GM18858 (cell line): Measurements from ENCODE around the gene SPTBN5.

Experiments used
- ATAC-seq: cut with Tn5 transposase; IDR thresholded peaks from one replicate; pipeline ENCODE4 v1.9.1; 2021; ENCODE audit not compliant: unreplicated experiment

SPTBN5 gene

DNA sequence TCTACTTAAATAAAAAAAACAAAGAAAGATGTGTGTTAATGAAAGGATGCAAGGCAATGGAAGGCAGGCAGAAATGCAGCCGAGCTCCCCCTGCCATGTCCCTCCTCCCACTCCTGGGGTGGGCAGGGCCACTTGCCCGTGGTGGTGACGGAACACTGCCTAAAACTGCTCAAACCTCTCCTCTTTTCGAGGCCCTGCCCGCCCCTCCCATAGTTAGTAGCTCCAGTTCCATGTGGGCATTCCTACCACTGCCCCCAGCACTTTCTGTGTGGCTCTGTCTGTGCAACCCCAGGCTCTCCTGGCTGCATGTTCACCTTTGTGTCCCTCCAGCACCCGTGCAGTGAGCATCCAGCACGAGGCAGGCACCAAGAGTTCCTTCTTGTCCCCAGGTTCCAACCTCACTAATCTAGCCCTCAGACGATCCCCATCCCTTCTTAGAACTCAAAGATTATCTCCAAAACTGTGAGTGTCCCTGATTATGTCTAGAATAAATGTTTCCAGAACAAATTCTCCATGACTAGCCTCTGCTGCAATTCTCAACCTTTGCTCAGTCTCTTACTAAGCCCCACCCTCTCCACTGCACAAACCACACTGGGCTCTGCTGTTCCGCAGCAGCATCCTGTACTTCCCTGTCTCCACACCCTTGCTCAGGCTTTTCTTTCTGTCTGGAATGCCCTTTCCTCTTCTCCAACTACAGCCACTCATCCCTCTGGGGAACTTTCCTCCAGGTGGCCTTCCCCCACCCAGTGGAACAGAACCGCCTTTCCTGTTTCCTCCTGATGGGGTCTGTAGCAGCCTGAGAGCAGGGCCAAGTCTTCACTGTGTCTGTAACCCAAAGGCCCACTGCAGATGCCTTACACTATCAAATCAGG is 32.6 kb upstream of the SPTBN5 start:
- no peak for ATAC-seq

DNA sequence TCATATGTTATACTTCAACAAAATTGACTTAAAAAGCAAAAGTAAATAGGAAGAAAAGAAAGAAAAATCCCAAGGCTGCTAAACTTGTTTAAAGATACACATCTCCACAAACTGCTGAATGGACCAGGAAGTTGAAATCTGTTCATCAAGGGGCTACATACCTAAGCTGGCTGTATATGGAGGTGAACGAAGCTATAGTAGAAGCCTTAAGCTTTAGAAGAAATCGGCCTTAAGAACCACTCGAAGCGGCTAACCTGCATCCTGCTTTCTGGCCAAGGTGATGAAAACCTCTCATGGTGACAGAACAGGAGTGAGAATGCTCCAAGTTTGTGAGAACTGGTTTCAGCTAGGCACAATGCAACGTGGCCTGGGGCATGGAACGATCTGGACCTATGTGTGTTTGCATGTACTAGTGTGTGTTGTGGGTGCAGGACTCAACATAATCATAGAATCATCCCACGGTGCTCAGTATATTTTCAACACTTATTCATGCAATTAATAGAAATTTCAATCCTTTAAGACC is 31.3 kb upstream of the SPTBN5 start:
- no peak for ATAC-seq

DNA sequence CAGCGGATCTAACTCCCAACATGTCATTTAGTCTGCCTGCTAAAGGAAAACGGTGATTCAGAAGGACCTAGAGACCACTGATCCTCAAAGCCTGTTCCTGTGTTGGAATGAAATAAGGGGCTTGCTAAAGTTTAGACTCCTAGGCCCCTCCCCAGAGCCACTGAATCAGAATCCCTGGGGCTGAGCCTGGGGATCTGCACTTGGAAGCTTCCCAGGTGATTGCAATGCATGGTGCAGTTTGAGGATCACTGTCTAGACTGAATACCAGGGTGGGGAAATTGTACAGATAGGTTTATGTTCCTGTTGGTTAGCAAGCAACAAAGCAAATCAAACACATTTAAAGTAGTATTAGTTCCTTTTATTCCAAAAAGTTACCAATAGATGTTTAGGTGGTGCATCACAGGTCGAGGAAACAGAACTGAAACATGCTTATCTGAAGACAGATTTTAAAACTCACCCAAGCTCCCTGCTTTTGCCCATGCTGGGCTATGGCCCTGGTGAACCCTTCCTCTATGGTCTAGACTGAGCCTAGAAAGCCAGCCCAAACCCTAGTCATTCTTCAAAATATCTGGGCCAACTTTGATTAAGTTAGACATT is 29.6 kb upstream of the SPTBN5 start:
- no peak for ATAC-seq

DNA sequence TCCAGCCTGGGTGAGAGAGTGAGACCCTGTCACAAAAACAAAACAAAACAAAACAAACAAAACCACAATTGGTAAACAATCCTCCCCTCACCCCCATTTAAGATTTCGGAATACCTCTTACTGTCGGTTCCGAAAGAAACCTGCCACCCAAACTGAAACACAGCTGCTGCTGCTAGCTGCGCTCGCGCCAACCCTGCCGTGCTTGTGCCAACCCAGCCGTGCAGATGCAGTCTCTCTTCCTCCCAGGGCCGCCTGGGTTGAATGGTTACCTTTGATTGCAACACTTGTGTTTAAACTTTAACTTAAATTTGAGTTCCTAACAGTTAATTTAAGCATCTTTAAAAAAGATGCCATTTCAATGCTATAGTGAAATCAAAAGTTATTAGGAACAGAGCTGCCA is 28.5 kb upstream of the SPTBN5 start:
- ATAC-seq = no peak

DNA sequence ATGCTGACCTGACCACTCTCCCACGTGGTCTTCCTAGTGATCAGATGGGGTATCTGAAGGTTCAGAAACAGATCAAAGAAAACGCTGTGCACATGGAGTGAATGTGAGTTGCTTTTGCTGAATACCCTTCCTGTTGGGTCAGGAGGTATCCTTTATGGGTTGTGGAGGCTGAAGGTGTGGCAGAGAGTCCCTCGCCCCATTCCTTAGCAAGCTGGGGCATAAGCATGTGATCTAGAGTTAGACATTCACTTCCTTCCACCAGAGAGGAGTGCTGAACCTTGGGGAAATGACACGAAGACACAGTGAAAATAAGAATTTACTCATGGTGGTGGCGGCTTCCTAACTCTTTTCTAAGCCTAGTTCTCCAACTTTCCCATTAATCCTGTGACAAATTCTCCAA is 27.8 kb upstream of the SPTBN5 start:
- no peak for ATAC-seq

DNA sequence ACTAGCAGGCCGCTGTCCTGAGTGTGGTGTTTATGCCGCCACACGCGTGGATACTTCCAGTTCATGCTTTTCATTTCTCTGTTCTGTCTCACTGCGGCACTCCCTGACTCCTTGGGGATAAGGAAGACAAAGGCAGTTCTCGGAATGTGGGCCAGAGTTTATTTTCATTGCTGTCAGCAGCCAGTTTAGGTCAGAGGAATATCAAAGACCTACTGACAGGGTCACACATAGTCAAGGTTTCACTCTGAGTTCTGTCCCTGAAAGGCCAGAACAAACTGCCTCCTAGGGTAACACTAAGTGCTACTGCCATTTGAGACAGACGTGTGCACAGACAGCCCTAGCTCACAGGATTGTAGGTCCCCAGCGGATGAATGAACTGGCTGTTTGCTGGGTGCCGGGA is 27.3 kb upstream of the SPTBN5 start:
- no peak for ATAC-seq

DNA sequence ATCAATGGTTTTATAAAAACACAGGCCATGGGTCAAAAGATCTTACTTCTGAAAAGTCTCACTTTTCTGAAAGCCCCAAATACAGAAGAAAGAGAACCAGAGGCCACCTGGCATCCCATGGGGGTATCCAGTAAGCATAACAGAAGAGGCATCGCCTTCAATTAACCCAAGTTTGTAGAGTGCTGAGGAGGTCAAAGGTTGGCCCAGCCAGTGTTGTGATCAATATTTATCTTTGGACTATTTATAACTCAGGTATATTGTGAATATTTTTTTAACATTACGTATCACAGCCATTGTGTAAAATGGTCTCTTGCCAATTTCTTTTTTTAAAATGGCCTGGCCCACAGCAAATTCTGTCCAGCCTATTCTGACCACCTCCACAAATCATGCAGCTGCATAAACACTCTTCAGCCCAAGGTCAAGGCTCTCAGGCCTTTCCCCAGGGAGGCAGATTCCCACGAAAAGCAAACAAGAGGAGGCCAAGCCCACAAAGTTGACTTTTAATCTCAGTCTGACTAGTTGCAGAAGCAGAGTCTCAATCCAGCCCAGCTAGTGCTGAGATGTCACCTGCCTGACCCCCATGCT is 26.2 kb upstream of the SPTBN5 start:
- ATAC-seq = no peak

DNA sequence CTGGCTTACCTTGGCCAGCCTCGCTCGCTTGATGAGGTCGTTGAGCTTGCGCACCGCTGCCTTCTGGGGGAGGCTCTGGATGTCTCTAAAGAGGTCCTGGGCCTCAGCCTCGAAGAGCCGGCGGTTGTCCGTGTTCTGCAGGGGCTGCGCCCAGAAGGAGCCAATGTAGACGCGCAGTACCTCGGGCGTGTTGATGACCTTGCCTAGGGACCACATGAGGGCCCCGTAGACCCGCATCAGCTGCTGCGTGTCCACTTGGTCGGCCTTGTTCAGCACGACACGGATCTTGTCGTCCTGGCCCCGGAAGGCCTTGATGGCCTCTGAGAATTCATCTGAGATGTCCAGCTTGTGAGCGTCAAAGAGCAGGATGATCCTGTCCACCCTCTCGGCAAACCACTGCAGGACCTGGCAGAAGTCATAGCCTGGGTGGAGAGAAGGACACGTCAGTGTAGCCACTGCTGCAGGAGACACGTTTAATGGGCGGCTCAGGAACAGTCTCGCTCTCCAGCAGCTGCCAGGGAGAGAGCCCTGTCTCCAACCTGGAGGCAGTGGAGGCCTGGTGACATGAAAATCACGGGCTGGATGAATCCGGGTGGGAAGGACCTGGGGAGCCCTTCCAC is 25.5 kb upstream of the SPTBN5 start:
- ATAC-seq = no peak

DNA sequence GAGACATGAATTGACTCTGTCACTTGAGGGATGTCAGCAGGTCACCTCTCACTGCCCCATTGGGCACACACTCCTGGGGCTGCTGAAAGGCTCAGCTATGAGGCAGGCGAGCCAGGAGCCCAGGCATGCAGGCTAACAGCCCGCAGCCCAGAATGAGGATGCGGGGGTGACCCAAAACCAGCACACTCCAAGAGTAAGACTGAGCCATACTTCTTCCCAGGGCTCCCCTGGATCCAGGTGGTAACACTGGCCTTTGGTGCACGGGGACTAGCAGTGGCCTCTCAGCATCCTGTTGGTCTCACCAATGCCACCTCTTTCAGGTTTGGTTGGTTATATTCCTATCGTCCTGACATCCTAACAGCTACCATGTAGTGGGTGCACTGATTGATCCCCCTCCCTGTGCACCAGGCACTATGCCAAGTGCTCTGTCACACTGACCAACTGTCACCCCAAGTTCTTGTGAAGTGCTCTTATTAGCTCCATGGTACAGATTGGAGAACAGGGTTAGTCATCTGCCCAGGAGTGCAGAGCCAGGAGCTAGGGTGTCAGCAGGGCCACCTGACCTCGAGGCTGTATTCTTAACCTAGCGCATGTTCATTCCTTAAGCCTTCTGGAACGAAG is 24.8 kb upstream of the SPTBN5 start:
- ATAC-seq = no peak

DNA sequence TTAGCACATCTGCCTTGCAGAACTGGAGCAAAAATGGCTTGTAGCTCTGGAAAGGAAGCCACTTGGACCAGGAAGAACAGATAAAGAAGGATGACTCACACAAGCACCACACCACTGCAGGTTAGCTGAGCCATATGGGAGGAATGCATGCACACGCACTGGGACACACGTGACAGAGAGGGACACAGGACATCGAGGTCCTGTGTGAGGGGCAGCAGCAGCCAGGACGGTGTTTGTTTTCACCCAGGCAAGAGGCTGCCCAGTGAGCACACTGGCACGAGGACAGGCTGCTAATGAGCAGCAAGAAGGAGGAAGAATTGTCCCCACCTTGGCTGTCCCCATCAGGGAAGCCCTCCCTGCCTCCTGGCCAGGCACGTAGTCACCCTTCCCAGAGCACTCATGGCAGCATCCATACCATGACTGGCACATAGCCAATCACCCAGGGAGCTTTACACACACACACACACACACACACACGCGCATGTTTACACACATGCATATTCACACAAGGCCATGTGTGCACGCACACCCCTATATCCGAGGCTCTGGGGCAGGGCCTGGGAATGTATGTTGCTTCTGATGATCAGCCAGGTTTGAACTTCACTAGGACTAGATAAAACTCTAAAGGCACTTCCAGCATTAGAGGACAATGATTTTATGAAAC is 24.0 kb upstream of the SPTBN5 start:
- ATAC-seq = no peak

DNA sequence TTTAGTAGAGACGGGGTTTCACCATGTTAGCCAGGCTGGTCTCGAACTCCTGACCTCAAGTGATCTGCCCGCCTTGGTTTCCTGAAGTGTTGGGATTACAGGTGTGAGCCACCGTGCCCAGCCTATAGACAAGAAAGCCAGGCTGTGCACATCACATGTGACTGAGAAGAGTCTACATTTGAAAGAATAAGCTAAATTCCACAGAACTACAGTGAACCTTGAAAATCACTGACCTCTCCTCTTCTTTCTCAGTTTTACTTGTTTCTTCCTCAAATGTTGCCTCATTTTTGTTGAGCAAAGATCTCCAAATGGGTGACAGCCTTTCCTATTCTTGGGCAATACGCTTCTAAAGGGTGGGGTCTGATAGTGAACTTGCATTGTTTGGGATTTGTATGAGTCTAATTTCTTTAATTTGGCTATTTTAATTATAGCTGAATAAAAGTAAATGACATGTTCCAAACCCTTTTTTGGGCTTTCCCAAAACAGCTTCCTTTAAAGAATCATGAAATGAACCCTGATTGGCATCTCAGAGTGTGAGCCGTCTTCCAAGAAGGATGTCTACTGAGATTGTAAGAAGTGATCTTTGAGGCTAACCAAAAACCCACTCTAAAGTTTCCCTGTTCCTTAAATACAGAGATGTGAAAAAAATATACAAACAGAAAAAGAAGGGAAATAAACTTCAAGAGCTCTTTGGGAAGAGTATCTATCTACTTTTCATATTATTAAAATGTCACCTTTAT is 21.6 kb upstream of the SPTBN5 start:
- no peak for ATAC-seq

DNA sequence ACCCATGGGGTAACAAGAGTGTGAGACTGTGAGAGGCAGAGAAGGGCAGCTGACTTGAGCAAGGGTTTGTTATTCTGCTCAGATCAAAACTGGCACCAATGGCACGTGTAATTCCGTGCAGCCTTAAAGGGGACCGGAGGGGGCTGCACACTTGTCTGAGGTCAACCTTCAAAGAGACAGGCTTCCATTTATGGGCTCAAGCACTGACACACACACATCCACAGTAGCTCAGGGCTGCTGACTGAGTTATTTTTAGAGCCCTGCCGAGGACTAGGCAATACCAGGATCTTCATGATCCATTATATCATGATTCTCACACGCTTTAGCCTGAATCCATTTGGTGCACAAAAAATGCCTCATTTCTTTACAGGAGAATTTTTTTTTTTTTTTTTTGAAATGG is 20.6 kb upstream of the SPTBN5 start:
- no peak for ATAC-seq

DNA sequence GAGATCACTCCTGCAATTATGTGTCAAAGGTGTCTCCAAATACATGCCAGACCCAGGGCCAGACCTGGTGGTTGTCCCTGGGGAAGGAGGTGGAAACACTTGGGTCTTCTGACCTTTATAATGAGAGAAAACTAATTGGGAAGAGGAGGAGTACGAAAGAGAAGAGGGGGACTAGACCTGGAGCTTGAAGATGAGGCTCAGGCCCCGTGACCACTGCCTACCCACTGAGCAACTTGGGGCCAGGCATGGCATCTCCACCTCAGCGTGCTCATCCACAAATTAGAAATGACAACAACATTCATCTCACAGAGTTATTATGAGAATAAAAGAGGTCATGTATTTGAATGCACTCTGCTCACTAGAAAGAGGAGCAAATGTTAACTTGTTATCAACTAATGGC is 19.4 kb upstream of the SPTBN5 start:
- no peak for ATAC-seq

DNA sequence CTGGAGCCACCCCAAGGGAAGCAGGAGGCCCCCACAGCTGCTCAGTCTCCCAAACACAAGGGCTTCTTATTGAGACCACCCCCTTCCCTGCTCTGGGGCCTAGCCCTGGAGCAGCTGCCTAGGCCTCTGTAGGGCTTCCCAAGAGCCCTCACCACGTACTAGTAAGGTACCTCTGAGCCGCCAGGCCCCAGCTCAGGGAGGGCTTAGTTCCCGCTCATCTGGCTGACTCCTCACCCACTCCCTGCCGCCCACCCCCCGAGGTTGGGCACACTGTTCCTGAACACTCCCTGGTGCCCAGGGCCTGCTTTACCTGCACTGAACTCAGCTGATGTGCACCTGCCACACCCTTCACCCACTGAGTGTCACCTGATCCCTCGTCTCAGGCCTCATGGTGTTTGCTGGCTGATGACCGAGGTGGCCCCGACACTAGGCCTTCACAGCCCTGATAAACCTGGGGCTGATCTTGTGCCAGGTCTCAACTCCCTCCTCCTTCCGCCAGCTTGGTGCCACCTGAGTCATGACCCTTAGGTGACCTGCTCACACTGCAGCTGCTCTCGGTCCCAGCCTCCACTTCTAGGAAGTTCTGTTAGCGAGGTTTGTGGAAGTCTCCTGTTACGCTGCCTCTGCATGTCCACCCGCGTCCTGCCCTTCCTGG is 18.0 kb upstream of the SPTBN5 start:
- no peak for ATAC-seq

DNA sequence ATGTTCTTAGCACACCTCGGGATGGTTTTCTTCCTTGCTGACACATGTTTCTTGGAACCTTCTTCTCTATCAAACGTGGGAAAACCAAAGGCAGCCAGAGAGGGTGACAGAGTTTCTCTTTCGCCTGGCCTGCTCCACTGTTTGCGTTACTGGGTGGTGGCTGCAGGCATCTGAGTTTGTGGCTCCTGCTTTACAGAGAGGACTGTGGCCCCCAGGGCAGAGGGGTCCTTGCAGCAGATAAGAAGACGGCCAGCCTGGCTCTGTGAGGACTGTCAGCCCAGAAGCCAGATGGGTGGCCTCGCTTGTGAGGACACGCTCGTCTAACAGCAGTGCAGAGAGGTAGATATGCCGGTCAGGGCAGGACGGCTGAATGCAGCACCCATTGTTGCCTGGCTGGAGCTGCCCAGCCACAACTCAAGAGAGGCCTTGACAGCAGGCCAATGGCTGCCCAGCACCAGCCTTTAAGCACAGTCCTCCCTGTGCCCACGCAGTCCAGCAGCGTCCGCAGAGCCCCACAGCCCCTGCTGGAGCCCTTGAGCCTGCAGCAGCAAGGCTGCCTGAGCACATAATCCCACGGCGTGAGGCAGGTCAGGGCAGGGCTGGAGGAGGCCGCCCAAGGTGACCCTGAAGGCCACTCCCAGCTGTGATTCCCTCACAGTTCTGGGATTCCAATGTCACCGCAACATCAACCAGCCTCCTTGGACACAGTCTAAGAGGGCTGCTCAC is 15.0 kb upstream of the SPTBN5 start:
- ATAC-seq = no peak

DNA sequence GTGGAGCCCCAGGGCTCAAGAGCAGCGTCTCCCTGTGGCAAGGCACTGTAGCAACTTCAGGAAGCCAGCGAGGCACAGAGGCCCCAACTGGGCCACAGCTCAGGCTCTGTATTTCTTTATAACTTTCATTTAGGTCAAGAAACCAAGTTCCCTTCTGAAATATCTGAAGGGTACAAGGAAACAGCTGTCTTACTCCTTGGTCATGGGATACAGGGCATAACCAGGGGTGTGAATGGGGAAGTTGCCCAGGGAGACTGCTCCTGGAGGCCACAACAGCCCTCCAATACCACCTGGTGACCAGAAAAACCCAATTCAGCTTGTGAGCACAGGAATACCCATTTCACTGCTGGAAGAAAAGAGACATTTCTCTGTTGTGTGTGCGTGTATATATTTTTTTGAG is 13.3 kb upstream of the SPTBN5 start:
- no peak for ATAC-seq

DNA sequence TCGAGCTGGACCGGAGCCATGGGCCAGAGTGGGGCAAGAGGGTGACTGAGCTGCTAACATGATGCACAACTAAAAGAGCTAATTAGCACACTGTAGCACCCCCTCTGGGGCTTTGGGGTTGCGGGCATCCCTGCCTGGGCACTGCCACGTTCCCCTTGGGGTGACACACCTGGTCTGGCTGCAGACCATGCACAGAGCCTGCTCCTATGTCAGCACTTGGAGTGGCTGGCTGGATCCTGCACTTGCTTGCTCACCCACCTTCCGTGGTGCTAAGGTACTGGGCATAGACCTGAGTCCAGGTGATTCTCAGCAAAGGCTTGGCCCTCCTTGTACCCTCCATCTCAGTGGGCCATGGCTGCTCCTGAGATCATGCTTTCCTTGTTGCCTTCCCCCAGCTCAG is 12.8 kb upstream of the SPTBN5 start:
- ATAC-seq = no peak

DNA sequence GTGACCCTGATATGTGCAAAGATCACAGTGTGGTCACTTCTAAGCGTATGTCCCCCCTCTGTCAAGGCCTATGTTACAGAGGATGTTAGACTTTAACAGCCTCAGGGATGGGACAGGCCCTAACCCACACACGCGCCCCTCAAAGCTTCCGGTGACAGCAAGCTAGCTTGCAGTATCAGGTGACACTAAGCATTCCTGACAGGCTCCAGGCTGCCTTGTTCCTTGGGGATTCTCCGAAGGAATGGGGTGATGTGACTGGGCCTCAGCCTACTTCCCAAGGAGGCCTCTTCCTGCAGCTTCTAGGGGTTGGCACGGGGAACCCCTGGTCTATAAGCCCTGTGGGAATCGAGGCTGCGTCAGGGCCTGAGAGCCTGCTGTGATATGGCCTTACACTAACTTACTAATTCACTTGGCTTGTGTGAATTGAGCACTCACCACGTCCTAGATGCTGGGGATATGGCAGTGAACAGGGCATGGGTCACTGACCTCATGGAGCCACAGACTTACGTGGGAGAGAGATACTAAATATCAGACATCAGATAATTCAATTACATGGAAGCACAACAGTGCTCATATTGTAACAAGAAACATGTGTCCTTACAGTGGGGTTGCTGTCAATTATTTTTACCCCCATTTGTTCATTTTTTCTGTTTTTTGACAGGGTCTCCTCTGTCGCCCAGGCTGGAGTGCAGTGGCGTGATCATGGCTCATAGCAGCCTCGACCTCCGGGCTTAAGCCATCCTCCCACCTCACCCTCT is 11.4 kb upstream of the SPTBN5 start:
- no peak for ATAC-seq
